AG04450 (cell line): ENCODE results near the gene LRCOL1. TPM values are rescaled to one million over a fixed set of nuclear protein-coding genes. Genes with fewer than 3 reads are reported as not detected.

Experiments
- CTCF ChIA-PET: fragments of 300-600, 350-600 bp; formaldehyde crosslinking; extraction: SDS; loops from one replicate; lab custom pipeline; 2022; ENCODE audit warnings: antibody characterized with exemption, inconsistent platforms; lab: Charles Lee
- POLR2A ChIA-PET: fragments of 350-600 bp; formaldehyde crosslinking; extraction: SDS; loops from one replicate; lab custom pipeline; 2021; ENCODE audit warnings: antibody characterized with exemption, inconsistent platforms; lab: Yijun Ruan, JAX
- DNase-seq: peaks from one replicate; pipeline ENCODE4 v3.0.0-alpha.2; 2011; ENCODE audit warnings: low read depth, low spot score
- H3K27ac ChIP-seq: one replicate; pipeline ENCODE4 v1.5.1; 2012; ENCODE audit warnings: low read depth, low read length, control low read depth
- H3K27me3 ChIP-seq: one replicate; pipeline ENCODE4 v1.6.0; 2012; ENCODE audit warnings: low read length; ENCODE audit not compliant: control insufficient read depth, insufficient read depth
- H3K4me3 ChIP-seq: 2 replicates; pipeline ENCODE4 v1.5.1; 2011; ENCODE audit warnings: mild to moderate bottlenecking, low read depth, low read length, control low read depth
- H3K9me3 ChIP-seq: 2 replicates; pipeline ENCODE4 v1.5.1; 2012; ENCODE audit warnings: low read length; ENCODE audit not compliant: control insufficient read depth, insufficient read depth
- polyA plus RNA-seq: library from polyadenylated mRNA; depleted of rRNA; stranded (reverse); fragments of >200 nt; gene quantifications from 2 replicates; pipeline ENCODE4 v1.2.3, GENCODE V29; 2011
- TF ChIP-seq, protein P1 (sequence below): IDR thresholded peaks from 2 replicates; pipeline ENCODE4 v1.5.1; 2011; ENCODE audit warnings: low read depth, low read length, control low read depth, inconsistent platforms

Gene LRCOL1
- polyA plus RNA-seq, 1 experiment: 0.11 TPM

DNA sequence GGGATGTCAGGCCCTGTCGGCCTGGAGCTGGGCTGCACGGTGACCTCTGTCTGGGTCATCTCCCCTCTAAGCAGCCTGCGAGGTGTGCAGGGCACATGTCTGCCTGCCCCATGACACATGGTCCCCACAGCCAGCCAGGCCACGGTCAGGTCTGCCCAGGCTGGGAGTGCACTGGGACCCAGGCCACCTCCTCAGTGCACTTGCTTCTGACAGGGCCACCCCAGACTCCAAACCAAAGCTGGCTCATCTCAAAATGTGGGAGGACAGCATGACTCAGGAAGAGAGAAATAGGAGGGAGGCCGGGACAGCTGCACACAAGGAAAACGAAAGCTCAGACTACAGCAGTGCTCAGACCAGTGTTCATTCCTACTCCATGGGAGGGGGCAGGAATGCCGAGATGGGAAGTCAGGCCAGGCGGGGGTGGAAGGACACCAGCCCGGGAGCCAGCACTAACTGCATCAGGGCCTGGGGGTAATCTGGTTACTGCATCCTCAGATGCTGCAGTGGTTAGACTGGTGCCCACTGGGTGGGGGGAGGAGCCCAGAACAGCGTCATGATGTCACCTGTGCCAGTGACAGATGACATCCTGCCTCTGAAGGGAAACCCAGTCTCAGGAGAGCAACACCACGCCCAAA is 12.2 kb upstream of the LRCOL1 start:
- Histone ChIP-seq H3K4me3 (no peak overlapping the region; the same call in 1 of the 2 replicates), H3K27me3 (peaks cover 20% of the 10 kb centered on the region), H3K9me3 (peaks cover 2% of the 10 kb centered on the region), H3K27ac (peak overlapping the region; percentile 86)
- CTCF ChIA-PET: interaction anchor here (1.2 to 2.9 kb wide), 3 partner anchors 16 to 207 kb away, joined by 4 to 9 read pairs (median 6); no protein-coding TSS in a partner anchor
- TF ChIP-seq, protein P1, sequence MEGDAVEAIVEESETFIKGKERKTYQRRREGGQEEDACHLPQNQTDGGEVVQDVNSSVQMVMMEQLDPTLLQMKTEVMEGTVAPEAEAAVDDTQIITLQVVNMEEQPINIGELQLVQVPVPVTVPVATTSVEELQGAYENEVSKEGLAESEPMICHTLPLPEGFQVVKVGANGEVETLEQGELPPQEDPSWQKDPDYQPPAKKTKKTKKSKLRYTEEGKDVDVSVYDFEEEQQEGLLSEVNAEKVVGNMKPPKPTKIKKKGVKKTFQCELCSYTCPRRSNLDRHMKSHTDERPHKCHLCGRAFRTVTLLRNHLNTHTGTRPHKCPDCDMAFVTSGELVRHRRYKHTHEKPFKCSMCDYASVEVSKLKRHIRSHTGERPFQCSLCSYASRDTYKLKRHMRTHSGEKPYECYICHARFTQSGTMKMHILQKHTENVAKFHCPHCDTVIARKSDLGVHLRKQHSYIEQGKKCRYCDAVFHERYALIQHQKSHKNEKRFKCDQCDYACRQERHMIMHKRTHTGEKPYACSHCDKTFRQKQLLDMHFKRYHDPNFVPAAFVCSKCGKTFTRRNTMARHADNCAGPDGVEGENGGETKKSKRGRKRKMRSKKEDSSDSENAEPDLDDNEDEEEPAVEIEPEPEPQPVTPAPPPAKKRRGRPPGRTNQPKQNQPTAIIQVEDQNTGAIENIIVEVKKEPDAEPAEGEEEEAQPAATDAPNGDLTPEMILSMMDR: no peak
- POLR2A ChIA-PET: interaction anchor here (0.9 kb wide), 1 partner anchor 12 kb away, joined by 4 read pairs; the partner anchor contains the start of gene LRCOL1
- DNase-seq: peak; percentile 82

DNA sequence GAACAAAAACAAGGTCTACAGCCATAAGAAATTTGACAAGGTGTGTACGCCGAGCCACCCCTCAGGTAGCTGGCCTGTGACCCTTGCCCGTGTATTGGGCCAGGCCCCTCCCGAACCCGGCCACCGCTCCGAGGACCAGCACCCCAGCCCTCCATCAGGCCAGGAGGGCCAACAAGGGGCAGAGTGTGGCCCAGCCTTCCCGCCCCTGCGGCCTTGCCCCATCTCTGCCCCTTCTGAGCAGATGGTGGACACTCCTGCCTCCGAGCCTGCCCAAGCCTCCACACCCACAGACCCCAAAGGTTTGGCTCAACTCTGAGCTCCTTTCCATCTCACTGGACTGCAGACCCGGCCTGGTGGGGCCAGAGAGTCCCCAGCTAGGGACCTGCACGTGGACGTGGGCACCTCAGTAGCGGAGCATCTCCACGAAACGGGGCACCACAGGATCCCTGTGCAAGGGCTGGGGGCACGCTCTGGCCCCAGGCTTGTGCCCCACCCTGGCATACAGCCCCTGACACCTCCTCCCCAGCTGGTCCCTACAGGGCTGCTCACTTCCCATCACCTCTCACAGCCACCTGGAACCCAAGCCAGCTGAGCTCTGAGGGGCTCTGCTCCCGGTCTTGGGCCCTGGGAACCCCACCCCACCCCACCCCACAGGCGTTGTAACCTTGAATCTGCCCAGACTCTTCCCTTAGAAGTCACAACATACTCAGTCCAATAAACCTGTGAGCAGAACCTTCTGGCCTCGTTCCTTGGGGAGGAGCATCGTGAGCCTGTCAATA is 11.5 kb upstream of the LRCOL1 start:
- H3K27me3 ChIP-seq: peaks cover 27% of the 10 kb centered on the region
- ChIA-PET CTCF (interaction anchor here (1.2 to 2.9 kb wide), 3 partner anchors 17 to 207 kb away, joined by 4 to 9 read pairs (median 6); no protein-coding TSS in a partner anchor), POLR2A (interaction anchor here (0.9 kb wide), 1 partner anchor 12 kb away, joined by 4 read pairs; the partner anchor contains the start of gene LRCOL1)
- H3K4me3 ChIP-seq: no peak overlapping the region
- TF ChIP-seq, protein P1: no peak
- DNase-seq: no peak
- H3K27ac ChIP-seq: peak overlapping the region; percentile 68
- H3K9me3 ChIP-seq: peaks cover 8% of the 10 kb centered on the region

DNA sequence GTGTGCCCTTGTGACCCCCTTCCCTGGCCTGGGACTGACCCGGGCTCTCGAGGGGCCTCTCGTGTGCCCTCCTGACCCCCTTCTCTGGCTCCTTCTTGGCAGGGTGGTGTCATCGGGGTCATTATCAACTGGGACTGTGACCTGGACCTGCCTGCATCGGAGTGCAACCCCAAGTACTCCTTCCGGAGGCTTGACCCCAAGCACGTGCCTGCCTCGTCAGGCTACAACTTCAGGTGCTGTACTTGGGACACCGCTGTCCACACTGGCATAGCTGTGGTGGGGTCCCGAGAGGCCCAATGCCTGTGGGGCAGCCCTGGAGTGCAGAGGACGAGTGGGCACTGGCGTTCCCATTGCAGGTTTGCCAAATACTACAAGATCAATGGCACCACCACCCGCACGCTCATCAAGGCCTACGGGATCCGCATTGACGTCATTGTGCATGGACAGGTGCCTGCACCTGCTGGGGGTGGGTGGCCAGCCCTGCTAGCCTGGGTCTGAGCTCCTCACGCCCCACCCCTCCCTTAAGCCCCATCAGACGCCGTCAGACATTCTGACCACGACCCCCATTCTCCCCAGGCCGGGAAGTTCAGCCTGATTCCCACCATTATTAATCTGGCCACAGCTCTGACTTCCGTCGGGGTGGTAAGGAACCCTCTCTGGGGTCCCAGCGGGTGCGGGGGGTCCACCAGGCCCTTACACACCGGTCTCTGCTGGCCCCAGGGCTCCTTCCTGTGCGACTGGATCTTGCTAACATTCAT is 10.7 kb upstream of the LRCOL1 start:
- ChIA-PET POLR2A (no interaction called here), CTCF (interaction anchor here (2.9 kb wide), 1 partner anchor 18 kb away, joined by 9 read pairs; no protein-coding TSS in a partner anchor)
- Histone ChIP-seq H3K27me3 (peaks cover 34% of the 10 kb centered on the region), H3K27ac (no peak overlapping the region), H3K9me3 (peaks cover 16% of the 10 kb centered on the region), H3K4me3 (no peak overlapping the region)
- TF ChIP-seq, protein P1: no peak
- no peak for DNase-seq

DNA sequence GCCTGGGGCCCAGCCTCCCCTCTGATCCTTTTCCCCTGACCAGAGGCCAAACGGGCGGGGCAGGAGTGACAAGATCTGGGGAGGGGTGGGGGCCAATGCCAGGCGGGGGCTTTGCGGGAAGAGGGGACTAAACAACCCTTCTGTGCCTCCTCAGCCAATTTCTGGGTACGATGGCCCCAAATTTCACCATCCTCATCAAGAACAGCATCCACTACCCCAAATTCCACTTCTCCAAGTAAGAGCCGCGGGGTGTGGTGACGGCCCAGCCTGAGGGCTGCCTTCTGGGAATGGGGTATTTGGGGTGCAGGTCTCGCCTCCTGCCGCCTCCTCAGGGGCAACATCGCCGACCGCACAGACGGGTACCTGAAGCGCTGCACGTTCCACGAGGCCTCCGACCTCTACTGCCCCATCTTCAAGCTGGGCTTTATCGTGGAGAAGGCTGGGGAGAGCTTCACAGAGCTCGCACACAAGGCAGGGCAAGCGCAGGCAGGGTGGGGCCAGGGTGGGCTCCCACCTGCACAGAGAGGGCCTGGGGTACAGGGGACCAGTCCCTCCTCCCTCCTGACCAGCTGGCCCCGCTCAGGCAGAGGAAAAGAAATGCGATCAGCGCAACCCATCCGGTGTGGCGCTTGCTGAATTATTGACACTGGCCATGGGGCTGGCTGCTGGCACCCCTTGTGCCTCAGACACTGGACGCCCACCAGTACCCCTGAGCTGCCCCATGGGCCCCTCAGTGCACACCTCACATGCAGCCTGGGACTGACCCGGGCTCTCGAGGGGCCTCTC is 9.9 kb upstream of the LRCOL1 start:
- Histone ChIP-seq H3K9me3 (peaks cover 24% of the 10 kb centered on the region), H3K27me3 (peaks cover 40% of the 10 kb centered on the region), H3K4me3 (no peak overlapping the region), H3K27ac (no peak overlapping the region)
- ChIA-PET POLR2A (no interaction called here), CTCF (interaction anchor here (2.9 kb wide), 1 partner anchor 18 kb away, joined by 9 read pairs; no protein-coding TSS in a partner anchor)
- no peak for DNase-seq
- TF ChIP-seq, protein P1: no peak
